NCI-H2196 treated with DMSO at 0.1 percent for 48 hours (cell line): ENCODE data around the gene PKLR.
"Not testable (repeated sequence)": the region's sequence is repeated elsewhere in the genome, so short reads cannot be mapped to it uniquely, and the experiment has no call there.

Experiments used
- DNase-seq: peaks from one replicate; lab custom pipeline; 2025; ENCODE audit not compliant: unreplicated experiment; lab: John Stamatoyannopoulos, UW

The PKLR gene

GRCh38 chr1:155256058-155256852 lies 45.0 kb downstream of the PKLR start:
- no peak for DNase-seq

GRCh38 chr1:155255243-155256007 lies 45.8 kb downstream of the PKLR start, which contains the start of gene ENTREP3:
Gene ENTREP3, minus strand, starts transcription at chr1:155255483. Its CDS starts 606 bp downstream, at chr1:155254877.
- DNase-seq = peak; percentile 68

- DNase-seq = no peak
These were observed 46.5 kb downstream of the PKLR start for GRCh38 chr1:155254714-155255242.

- no peak for DNase-seq
These were observed 47.0 kb downstream of the PKLR start for GRCh38 chr1:155254228-155254713.

DNA sequence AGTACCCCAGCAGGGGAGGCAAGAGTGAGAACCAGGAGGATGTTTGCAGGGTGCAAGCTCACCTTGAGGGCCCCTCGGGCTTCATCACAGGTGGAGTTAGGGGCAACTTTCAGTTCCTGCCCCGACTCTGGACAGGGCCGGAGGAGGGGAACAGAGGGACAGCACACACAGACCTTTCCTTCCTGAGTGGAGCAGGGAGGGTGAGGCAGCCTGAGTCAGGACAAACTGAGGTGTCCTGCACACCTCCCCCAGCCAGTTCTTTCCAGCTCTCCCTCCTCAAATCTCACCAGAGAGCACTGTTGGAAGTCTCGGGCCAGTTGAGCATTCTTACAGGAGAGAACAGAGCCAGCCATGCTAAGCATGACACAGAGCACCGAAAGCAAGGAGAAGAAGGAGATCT lies 47.4 kb downstream of the PKLR start:
- DNase-seq = no peak

- DNase-seq = no peak
These were observed 48.0 kb downstream of the PKLR start for GRCh38 chr1:155253208-155253607.

DNA sequence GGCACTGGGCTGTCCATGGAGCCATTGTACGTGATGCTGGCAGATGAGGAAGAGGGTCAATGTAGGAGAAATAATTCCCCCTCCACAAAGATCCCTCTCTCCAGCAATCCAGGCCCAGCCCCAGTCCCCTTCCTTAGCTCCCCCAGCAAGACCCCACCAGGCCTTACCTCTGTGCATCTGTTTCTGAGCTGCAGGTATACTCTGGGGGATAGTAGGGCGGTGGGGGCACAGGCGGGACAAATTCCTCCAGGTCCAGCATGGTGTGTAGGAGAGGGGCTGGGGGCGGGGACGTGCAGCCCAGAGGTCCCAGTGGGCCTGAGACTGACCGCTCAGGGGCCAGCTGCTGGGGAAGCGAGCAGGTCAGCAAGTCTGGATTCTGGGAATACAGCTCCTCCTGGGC lies 49.7 kb downstream of the PKLR start:
- no peak for DNase-seq

DNA sequence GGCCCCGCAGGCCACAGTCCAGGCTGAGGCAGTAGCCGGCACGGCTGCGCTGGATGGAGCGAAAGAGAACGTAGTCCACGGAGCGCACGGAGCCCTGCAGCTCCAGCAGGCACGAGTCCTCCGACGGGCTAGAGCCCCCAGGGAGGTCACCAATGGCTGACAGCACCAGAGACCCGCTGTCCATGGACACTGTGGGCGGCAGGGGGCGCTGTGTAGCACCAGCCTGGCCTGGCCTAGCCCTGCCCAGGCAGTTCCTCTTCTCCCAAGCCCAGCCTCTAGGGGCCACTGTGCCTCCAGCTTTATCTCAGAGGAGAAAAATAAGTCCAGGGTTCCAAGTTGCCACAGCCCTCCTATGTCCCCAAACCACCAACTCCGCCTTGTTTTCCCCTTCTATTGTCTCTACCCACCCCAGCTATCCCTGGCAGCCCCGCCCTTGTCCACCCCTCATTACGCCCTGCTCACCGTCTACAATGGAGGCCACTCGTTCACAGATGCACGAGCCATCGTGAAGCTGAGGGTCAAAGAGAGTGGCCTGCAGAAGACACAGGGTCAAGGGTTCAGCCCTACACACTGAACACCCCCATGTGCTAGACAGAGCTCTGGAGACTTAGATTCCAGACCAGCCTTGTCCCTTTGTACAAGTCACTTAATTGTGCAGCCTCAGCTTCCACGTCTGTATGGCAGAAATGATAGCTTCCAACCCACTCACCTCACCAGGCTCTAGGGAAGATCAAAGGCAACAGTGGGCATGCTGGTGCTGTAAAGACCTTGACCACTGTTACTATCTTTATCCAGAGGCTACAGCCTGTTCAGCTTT lies 50.4 kb downstream of the PKLR start:
- DNase-seq = peak; percentile 68

GRCh38 chr1:155250246-155250632 lies 51.0 kb downstream of the PKLR start:
- no peak for DNase-seq

DNA sequence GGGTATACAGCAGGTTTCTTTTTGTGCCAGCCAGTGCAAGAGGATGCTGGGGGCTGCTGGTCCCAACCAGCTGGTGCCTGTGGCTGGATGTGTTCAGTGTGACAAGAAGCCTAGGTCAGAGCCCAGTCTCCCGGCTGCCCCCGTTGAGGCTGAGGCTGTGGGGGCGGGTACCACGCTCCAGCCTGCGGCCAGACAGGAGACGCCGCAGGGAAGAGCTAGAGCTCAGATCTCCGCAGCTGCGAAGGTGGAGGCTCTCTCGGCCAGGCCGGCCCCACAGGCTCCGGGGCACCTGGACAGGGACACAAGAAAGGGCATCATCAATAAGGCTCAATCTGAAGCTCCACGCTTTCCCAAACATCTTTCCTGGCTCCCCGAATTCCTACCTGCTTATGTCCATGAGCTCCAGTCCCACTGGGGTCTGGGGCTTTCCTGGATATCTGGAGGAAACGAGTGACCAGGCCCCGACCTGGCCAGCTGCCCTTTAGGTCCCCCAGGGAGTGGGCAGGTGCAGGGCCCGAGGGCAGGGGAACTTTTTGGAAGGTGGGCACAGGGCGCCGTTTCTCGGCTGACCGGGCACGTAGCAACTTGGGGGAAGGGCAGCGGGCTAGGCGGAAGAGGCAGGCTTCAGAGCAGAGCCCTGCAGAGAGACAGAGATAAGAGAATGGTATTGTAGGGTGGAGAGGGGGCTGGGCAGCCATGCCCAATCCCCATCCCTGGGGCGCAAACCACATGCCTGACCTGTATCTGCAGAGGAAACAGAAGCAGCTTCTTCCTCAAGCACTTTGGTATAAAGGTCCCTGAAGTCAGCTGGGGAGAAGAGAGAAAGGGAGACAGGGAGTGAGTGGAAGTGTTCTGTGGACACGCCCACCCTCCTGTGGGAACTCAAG lies 53.3 kb downstream of the PKLR start:
- DNase-seq = no peak

DNA sequence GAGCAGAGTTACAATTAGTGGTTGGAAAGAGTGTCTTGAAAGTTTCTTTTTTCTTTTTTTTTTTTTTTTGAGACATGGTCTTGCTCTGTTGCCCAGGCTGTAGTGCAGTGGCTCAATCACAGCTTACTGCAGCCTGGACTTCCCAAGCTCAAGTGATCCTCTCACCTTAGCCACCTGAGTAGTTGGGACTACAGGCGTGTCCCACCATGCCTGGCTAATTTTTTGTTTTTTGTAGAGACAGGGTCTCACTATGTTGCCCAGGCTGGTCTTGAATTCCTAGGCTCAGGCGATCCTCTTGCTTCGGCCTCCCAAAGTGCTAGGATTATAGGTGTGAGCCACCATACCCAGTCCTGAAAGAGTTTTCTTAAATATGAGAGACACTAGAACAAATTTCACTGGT lies 54.4 kb downstream of the PKLR start:
- DNase-seq = not testable (repeated sequence)

DNA sequence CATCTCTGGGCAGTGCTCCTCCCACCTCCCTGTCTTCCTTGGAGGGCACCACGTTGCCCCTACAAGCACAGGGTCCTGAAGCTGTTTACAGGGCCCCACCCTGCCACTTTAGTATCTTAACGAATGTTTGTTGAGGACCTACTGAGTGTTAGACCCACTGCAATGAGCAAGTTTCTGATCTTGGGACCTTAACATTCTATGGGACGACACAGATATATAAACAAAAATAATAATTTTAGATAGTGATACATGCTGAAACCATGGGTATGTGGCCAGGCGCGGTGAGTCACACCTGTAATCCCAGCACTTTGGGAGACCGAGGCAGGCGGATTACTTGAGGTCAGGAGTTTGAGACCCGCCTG lies 56.1 kb downstream of the PKLR start:
- no peak for DNase-seq

- DNase-seq = peak; percentile 96
These were observed 56.7 kb downstream of the PKLR start for GRCh38 chr1:155244368-155245162.

DNA sequence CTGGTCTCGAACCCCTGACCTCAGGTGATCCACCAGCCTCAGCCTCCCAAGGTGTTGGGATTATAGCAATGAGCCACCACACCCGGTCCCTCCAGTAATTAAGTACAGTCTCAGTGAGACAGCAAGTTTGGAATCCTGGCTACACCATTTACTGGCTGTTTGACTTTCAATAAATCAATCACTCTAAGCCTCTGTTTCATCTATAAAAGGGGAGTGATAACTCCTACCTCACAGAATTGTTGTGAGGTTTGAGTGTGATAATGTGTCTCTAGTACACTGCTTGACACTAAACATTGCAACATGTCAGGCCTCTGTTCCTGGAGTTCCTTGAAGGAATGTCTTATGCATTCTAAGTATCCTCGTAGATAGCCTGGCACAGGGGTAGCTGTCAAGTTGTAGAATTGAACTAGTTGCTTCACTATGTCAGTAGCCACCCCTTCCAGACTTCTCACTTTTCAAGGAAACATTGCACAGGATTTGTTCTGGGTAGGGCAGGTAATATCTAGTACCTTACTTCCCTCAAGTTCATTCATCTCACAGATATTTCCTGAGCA lies 58.4 kb downstream of the PKLR start:
- DNase-seq = no peak

DNA sequence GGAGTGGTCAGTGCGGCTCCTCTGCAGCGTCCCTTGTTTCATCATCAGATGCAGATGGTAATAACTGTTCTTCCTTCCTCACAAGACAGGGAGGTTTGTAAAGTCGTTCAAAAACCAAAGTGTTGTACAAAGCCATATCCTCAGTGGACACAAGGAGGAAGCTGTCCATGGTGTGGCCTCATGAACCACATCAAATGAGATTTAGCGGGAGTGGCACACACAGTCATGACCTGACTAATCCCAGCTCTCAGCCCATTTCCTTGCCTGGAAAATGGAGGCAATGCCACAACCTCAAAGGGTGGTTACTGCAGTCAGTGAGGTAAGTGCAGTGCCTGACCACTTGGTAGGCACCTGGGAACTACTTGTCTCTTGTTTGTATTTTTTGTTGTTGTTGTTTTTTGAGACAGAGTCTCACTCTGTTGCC lies 59.4 kb downstream of the PKLR start:
- DNase-seq = no peak

DNA sequence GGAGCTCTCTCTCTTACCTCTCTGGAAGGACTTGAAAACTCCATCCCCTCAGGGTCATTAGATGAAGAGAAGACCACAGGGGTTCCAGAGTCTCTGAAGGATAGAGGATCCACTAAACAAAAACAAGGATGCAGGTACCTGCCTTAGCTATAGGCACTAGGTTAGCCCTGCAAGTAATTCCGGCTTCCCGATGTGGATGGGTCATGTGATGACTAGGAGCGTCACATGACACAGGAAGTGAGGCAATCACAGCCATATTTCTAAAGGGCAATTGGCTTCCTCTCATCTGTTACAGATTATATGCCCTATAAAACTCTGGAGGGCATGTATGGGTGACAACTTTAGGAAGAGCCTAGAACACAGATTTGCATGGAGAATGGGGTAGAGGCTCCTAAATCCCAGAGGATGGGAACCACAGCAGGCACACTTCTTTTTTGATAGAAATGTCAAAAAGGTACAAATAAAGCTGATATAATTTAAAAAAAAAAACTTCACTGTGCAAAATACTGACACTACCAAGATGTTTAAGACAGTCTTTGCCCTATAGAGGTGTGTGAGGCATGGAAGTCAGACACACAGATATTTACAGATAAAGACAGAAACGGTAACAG lies 60.1 kb downstream of the PKLR start:
- DNase-seq = peak; percentile 25
